Measurements from ENCODE around the gene ATP1A4. TPM values are rescaled to one million over a fixed set of nuclear protein-coding genes. Genes with fewer than 3 reads are reported as not detected.

The ATP1A4 gene
- total and polyA plus RNA-seq, 2 of the 8 experiments (the other 6 are each of a cell fraction or from before 2014, with no cell fraction given), result 0.48 to 0.61 TPM

GRCh38 chr1:160154790-160155189 lies 3.4 kb downstream of the ATP1A4 start:
- Histone ChIP-seq H2AK5ac (ENCODE audit: low read depth, low read length) (no peak overlapping the region), H3K4ac (replicated peaks; ENCODE audit: insufficient read length, low read depth, low read length) (no peak overlapping the region), H2AFZ (ENCODE audit: low read length) (no peak overlapping the region), H3K27me3 (replicated peaks in 1 of 4; ENCODE audit: control insufficient read depth in 3 of 4, extremely low read depth in 1 of 4, insufficient read depth in 3 of 4, low read length in 3 of 4) (no peaks in the 10 kb centered on the region; a peak in 2 of 7 replicates), H3K4me3 (ENCODE audit: extremely low read depth in 1 of 4, insufficient read depth in 2 of 4, low read depth in 3 of 4, low read length in 4 of 4) (no peak overlapping the region), H3K79me1 (ENCODE audit: low read depth, low read length) (no peaks in the 10 kb centered on the region), H2BK20ac (ENCODE audit: low read length) (no peak overlapping the region), H4K8ac (ENCODE audit: extremely low read depth, insufficient read depth, low read length) (no peak overlapping the region), H3K9ac (replicated peaks in 1 of 4; ENCODE audit: extremely low read depth in 1 of 4, low read depth in 3 of 4, low read length in 3 of 4) (no peak overlapping the region), H3K23ac (ENCODE audit: insufficient read length) (no peak overlapping the region), H3K18ac (ENCODE audit: extremely low read depth, low read length) (no peak overlapping the region), H4K20me1 (replicated peaks in 1 of 2; ENCODE audit: control insufficient read depth in 1 of 2, insufficient read depth in 2 of 2, low read length in 2 of 2) (no peaks in the 10 kb centered on the region), H2BK15ac (ENCODE audit: low read length) (no peak overlapping the region), H3K14ac (ENCODE audit: insufficient read length) (no peak overlapping the region), H3K23me2 (ENCODE audit: low read depth, low read length) (no peaks in the 10 kb centered on the region; the same call in 1 of the 2 replicates), H3K36me3 (ENCODE audit: control insufficient read depth in 2 of 4, insufficient read depth in 4 of 4, low read length in 3 of 4) (no peaks in the 10 kb centered on the region), H2BK12ac (ENCODE audit: low read depth, low read length) (no peak overlapping the region), H3K9me3 (ENCODE audit: insufficient read depth in 2 of 2, low read depth in 1 of 2, low read length in 1 of 2) (no peaks in the 10 kb centered on the region), H3K27ac (ENCODE audit: low read depth, low read length) (no peak overlapping the region), H2BK120ac (replicated peaks; ENCODE audit: low read depth, low read length) (no peak overlapping the region), H4K5ac (ENCODE audit: insufficient read length, low read depth, low read length) (no peak overlapping the region), H3K56ac (replicated peaks; ENCODE audit: insufficient read length, low read depth, low read length) (no peak overlapping the region), H3K4me1 (replicated peaks in 1 of 4; ENCODE audit: control insufficient read depth in 3 of 4, insufficient read depth in 4 of 4, low read length in 3 of 4) (no peaks in the 10 kb centered on the region), H3K4me2 (ENCODE audit: insufficient read depth in 1 of 2, low read depth in 2 of 2, low read length in 2 of 2) (no peak overlapping the region), H3K79me2 (ENCODE audit: control insufficient read depth in 1 of 2, insufficient read depth in 2 of 2, low read length in 2 of 2) (no peaks in the 10 kb centered on the region), H2BK5ac (ENCODE audit: low read depth, low read length) (no peak overlapping the region), H4K91ac (replicated peaks; ENCODE audit: insufficient read length, low read length) (no peak overlapping the region)
- WGBS, 2 experiments (ENCODE audit: extremely low coverage in 1 of 2, insufficient coverage in 1 of 2, insufficient read length in 1 of 2, insufficient replicate concordance in 2 of 2, low coverage in 1 of 2, low lambda C conversion rate in 2 of 2, missing lambda C conversion rate in 1 of 2), result 90% methylated on average over 3 of the region's 3 CpGs; no CpG with 5 or more reads in 1 of the 2 experiments
- POLR2A ChIA-PET (ENCODE audit: partially characterized antibody), result no interaction called here
- FAIRE-seq, result no peak
- TF ChIP-seq RFX5 (IDR thresholded peaks at IDR 0.05; ENCODE audit: borderline replicate concordance, low read depth, low read length), result no peak
- TF ChIP-seq CTCF (IDR thresholded peaks at IDR 0.05; ENCODE audit: control extremely low read depth in 1 of 3, insufficient read depth in 1 of 3, low read depth in 1 of 3, low read length in 3 of 3), result no peak
- no peak for TF ChIP-seq EGR1 (IDR thresholded peaks at IDR 0.05; ENCODE audit: borderline replicate concordance, low read depth, low read length)
- TF ChIP-seq RXRA (IDR thresholded peaks at IDR 0.05; ENCODE audit: insufficient read depth, low read depth, low read length), result no peak
- no peak for TF ChIP-seq MAX (IDR thresholded peaks at IDR 0.05)
- no peak for DNase-seq (ENCODE audit: low read depth in 1 of 2, low spot score in 2 of 2)
- CTCF ChIA-PET (ENCODE audit: partially characterized antibody), result interaction anchor here (1.1 to 2.8 kb wide), 2 partner anchors 75 to 97 kb away, joined by 3 to 9 read pairs; no protein-coding TSS in a partner anchor
